HEK293T (cell line): ENCODE data around the gene DNAH1.

Experiments
- CTCF ChIA-PET: fragments of 350-600 bp; formaldehyde crosslinking; extraction: SDS; loops from one replicate; lab custom pipeline; 2021; ENCODE audit warnings: antibody characterized with exemption, inconsistent platforms; lab: Yijun Ruan, JAX
- POLR2A ChIA-PET: fragments of 350-600 bp; formaldehyde crosslinking; extraction: SDS; loops from one replicate; lab custom pipeline; 2020; ENCODE audit warnings: antibody characterized with exemption, inconsistent platforms; lab: Yijun Ruan, JAX
- DNase-seq: peaks from one replicate; pipeline ENCODE4 v3.0.0; 2012; ENCODE audit warnings: mixed read lengths; ENCODE audit errors: extremely low spot score
- ARNT ChIP-seq: fragments of 450-650 bp; IDR thresholded peaks from 2 replicates; pipeline ENCODE4 v1.6.1; 2017; ENCODE audit warnings: mild to moderate bottlenecking
- BHLHE40 ChIP-seq: fragments of 450-650 bp; IDR thresholded peaks from 2 replicates; pipeline ENCODE4 v1.6.1; 2016; ENCODE audit warnings: mild to moderate bottlenecking, moderate library complexity, borderline replicate concordance
- CTBP1 ChIP-seq: fragments of 450-650 bp; IDR thresholded peaks from 2 replicates; pipeline ENCODE4 v1.6.1; 2016; ENCODE audit warnings: borderline replicate concordance
- ELF4 ChIP-seq: fragments of 450-650 bp; IDR thresholded peaks from 2 replicates; pipeline ENCODE4 v1.6.1; 2017; ENCODE audit warnings: antibody characterized with exemption
- FOXA1 ChIP-seq: fragments of 450-650 bp; IDR thresholded peaks from 2 replicates; pipeline ENCODE4 v1.6.1; 2016; ENCODE audit warnings: mild to moderate bottlenecking
- FOXK2 ChIP-seq: fragments of 450-650 bp; IDR thresholded peaks from 2 replicates; pipeline ENCODE4 v1.6.1; 2016; ENCODE audit warnings: mild to moderate bottlenecking
- FOXM1 ChIP-seq: fragments of 450-650 bp; IDR thresholded peaks from 2 replicates; pipeline ENCODE4 v1.6.1; 2017; ENCODE audit warnings: mild to moderate bottlenecking, borderline replicate concordance
- HDGF ChIP-seq: fragments of 450-650 bp; IDR thresholded peaks from 2 replicates; pipeline ENCODE4 v1.6.1; 2017; ENCODE audit warnings: antibody characterized with exemption, borderline replicate concordance
- L3MBTL2 ChIP-seq: fragments of 450-650 bp; conservative IDR thresholded peaks from 2 replicates; pipeline ENCODE4 v1.6.1; 2016; ENCODE audit warnings: mild to moderate bottlenecking
- LEF1 ChIP-seq: fragments of 450-650 bp; IDR thresholded peaks from 2 replicates; pipeline ENCODE4 v1.6.1; 2017; ENCODE audit warnings: mild to moderate bottlenecking, borderline replicate concordance
- NFRKB ChIP-seq: fragments of 450-650 bp; IDR thresholded peaks from 2 replicates; pipeline ENCODE4 v1.6.1; 2016; ENCODE audit warnings: mild to moderate bottlenecking, moderate library complexity
- SP1 ChIP-seq: fragments of 450-650 bp; IDR thresholded peaks from 2 replicates; pipeline ENCODE4 v1.6.1; 2017
- SUZ12 ChIP-seq: fragments of 450-650 bp; IDR thresholded peaks from 2 replicates; pipeline ENCODE4 v1.6.1; 2016; ENCODE audit warnings: mild to moderate bottlenecking
- TARDBP ChIP-seq: fragments of 450-650 bp; IDR thresholded peaks from 2 replicates; pipeline ENCODE4 v1.6.1; 2016
- ZNF384 ChIP-seq: fragments of 450-650 bp; IDR thresholded peaks from 2 replicates; pipeline ENCODE4 v1.6.1; 2016
- TF ChIP-seq, protein P1 (sequence below): fragments of 450-650 bp; IDR thresholded peaks from 2 replicates; pipeline ENCODE4 v1.6.1; 2016

Gene DNAH1

DNA sequence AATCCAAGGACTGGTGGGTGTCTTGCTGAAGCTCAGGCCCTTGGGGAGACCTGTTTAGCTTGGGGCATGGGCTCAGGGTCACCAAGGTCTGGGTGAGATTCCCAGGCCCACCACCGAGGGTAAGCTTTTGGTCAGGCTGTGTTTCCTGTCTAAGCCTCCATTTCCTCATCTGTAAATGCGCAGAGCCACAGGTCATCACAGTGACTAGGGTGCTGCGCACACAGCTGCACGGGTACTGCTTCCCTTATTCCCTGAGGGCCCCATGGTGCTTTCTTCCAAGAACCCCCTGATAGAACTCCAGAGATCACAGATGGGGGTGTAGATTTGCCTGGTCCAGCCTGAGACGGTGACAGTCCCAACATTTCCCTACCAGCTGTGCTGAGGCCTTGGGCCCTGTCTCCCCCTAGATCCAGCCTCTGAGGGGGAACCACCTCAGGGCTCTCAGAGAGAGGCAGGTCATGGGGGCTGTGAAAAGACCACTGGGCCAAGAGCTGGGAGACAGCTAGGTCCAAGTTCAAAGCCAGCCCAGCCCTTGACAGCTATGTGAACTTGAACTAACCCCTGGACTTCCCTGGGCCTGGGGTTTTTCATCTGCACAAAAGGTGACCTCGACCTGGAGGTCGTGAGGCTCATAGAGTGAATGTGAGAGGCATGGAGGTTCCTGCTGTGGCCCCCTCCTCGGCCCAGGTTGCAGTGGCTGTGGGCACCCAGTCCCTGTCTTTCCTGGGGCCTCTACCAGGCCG lies 68.1 kb downstream of the DNAH1 start:
- TF ChIP-seq LEF1 (no peak), FOXK2 (no peak), SUZ12 (no peak), FOXM1 (no peak), FOXA1 (no peak), ELF4 (no peak), HDGF (no peak), ARNT (no peak), SP1 (no peak), NFRKB (no peak), CTBP1 (no peak), TARDBP (no peak), L3MBTL2 (no peak), BHLHE40 (no peak), ZNF384 (no peak)
- TF ChIP-seq, protein P1, sequence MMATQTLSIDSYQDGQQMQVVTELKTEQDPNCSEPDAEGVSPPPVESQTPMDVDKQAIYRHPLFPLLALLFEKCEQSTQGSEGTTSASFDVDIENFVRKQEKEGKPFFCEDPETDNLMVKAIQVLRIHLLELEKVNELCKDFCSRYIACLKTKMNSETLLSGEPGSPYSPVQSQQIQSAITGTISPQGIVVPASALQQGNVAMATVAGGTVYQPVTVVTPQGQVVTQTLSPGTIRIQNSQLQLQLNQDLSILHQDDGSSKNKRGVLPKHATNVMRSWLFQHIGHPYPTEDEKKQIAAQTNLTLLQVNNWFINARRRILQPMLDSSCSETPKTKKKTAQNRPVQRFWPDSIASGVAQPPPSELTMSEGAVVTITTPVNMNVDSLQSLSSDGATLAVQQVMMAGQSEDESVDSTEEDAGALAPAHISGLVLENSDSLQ = no peak
- ChIA-PET POLR2A (interaction anchor here (0.8 to 1.1 kb wide), 2 partner anchors 14 to 105 kb away, joined by 3 read pairs; partner anchors contain the start of gene WDR82), CTCF (interaction anchor here (0.6 to 1.6 kb wide), 4 partner anchors 13 to 230 kb away, joined by 4 to 10 read pairs (median 6); partner anchors contain the start of gene POC1A)
- DNase-seq = no peak

DNA sequence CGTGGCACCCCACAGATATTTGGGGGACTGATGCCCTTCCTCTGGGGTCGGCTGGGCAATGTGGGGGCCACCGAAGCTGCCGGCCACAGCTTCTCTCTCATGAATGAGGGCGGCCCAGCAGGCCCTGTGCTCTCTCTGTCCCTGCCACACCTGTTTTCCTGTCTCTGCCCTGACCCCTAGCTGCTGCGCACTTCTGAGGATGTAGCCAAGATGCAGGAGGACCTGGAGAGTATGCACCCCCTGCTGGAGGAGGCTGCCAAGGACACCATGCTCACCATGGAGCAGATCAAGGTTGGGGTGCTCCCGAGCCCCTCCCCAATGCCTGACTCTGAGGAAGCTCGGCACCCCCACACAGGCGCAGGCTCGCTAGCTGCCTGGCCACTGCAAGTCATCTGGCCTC lies 69.0 kb downstream of the DNAH1 start:
- TF ChIP-seq, protein P1 = no peak
- TF ChIP-seq L3MBTL2 = no peak
- TF ChIP-seq FOXA1 = no peak
- ChIA-PET POLR2A (interaction anchor here (0.6 to 0.8 kb wide), 2 partner anchors 27 to 106 kb away, joined by 3 read pairs; partner anchors contain the start of gene WDR82), CTCF (interaction anchor here (1.3 to 1.6 kb wide), 2 partner anchors 14 kb away, joined by 4 to 7 read pairs; no protein-coding TSS in a partner anchor)
- DNase-seq = peak; percentile 65

DNA sequence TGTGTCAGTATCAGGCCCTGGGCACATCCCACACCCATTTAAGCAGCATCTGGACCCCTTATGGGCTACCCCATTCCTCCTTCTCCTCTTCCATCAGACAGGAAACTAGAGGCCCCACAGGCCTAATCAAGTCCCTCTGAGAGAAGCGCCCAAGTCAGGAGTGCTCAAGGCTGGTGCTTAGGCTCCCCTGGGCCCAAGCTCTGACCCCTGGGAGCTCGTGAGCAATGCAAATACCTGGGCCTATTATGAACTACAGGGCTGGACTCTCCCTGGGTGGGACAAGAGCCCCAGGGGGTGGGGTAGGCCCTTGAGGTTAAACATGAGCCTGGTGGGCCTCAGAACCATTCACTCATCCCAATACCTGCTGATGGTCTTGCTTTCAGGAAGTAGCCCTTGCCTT lies 71.4 kb downstream of the DNAH1 start:
- POLR2A ChIA-PET = no interaction called here
- no peak for TF ChIP-seq FOXK2
- no peak for TF ChIP-seq CTBP1
- TF ChIP-seq L3MBTL2 = no peak
- no peak for TF ChIP-seq ZNF384
- no peak for TF ChIP-seq NFRKB
- no peak for TF ChIP-seq BHLHE40
- TF ChIP-seq TARDBP = no peak
- no peak for TF ChIP-seq HDGF
- no peak for TF ChIP-seq ELF4
- no peak for TF ChIP-seq ARNT
- DNase-seq = no peak
- CTCF ChIA-PET = no interaction called here

DNA sequence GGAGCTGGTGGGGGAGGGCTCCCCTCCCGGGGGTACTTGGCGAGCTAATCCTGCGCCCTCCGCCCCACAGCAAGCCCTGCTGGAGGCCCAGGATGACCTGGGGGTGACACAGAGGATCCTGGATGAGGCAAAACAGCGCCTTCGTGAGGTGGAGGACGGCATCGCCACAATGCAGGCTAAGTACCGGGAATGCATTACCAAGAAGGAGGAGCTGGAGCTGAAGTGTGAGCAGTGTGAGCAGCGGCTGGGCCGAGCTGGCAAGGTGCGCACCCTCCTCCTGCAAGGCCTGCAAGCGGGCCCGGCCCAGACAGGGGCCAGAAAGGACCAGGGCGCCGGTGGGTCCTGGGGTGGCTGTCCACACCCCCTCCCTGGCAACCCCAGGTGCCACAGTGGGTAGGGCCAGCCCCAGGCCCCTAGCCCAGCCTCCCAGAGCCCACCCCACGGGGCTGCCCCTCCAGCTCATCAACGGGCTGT lies 72.3 kb downstream of the DNAH1 start:
- DNase-seq = no peak
- POLR2A ChIA-PET = interaction anchor here (0.8 kb wide), 1 partner anchor 11 kb away, joined by 3 read pairs; no protein-coding TSS in a partner anchor
- TF ChIP-seq L3MBTL2 (no peak), FOXM1 (no peak), NFRKB (no peak), FOXK2 (no peak), TARDBP (no peak), LEF1 (no peak), CTBP1 (no peak), BHLHE40 (no peak), SUZ12 (no peak), FOXA1 (no peak), ELF4 (no peak), ZNF384 (no peak), ARNT (no peak), HDGF (no peak)
- CTCF ChIA-PET = interaction anchor here (1.3 kb wide), 1 partner anchor 60 kb away, joined by 4 read pairs; no protein-coding TSS in a partner anchor

DNA sequence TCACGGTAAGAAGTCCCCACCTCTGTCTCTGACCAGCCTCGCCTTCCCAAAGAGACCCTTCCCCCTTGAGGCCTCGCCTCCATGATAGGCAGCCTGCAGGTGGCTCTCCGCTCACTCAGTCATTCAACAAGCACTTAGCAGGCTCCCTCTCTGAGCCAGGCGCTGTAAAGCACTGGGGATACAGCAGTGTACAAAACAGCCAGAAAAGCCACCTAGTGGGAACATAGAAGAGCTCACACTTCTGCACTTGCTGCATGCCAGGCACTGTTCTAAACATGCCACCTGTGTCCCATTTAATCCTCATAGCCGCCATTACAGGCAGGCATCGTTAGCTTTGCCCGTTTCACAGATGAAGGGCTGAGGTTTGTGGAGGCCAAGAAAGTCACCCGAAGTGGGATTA lies 72.8 kb downstream of the DNAH1 start:
- no peak for TF ChIP-seq ZNF384
- no peak for TF ChIP-seq HDGF
- no peak for TF ChIP-seq SP1
- no peak for TF ChIP-seq FOXA1
- TF ChIP-seq, protein P1 = no peak
- no peak for TF ChIP-seq TARDBP
- no peak for TF ChIP-seq NFRKB
- no peak for TF ChIP-seq ARNT
- TF ChIP-seq L3MBTL2 = no peak
- no peak for TF ChIP-seq BHLHE40
- no peak for TF ChIP-seq SUZ12
- no peak for TF ChIP-seq CTBP1
- CTCF ChIA-PET = interaction anchor here (0.9 to 1.3 kb wide), 2 partner anchors 10 to 59 kb away, joined by 3 to 4 read pairs; no protein-coding TSS in a partner anchor
- POLR2A ChIA-PET = interaction anchor here (0.8 kb wide), 1 partner anchor 10 kb away, joined by 3 read pairs; no protein-coding TSS in a partner anchor
- DNase-seq = no peak
